Peyer's patch (tissue), 4 donors: ENCODE results near the gene PSRC1.
A peak's percentile ranks its signal among the peaks of the same experiment; 100 is the strongest.

Source experiments
- POLR2A ChIP-seq, 2 donors: fragments of 450-650 bp; IDR thresholded peaks; one replicate each; pipeline ENCODE4 v1.5.1; 2017; ENCODE audit warnings: antibody characterized with exemption in 2 of 2, mild to moderate bottlenecking in 2 of 2, moderate library complexity in 2 of 2
- TF ChIP-seq, protein P1 (sequence below), 6 experiments: fragments of 450-650 bp in 4 of 6; fragments of 200-600 bp in 2 of 6; sonication (generic) in 1 of 6; IDR thresholded peaks; one replicate each; pipeline ENCODE4 v1.5.1; 2017 to 2019; ENCODE audit warnings: antibody characterized with exemption in 6 of 6, mild to moderate bottlenecking in 3 of 6, moderate library complexity in 1 of 6

DNA sequence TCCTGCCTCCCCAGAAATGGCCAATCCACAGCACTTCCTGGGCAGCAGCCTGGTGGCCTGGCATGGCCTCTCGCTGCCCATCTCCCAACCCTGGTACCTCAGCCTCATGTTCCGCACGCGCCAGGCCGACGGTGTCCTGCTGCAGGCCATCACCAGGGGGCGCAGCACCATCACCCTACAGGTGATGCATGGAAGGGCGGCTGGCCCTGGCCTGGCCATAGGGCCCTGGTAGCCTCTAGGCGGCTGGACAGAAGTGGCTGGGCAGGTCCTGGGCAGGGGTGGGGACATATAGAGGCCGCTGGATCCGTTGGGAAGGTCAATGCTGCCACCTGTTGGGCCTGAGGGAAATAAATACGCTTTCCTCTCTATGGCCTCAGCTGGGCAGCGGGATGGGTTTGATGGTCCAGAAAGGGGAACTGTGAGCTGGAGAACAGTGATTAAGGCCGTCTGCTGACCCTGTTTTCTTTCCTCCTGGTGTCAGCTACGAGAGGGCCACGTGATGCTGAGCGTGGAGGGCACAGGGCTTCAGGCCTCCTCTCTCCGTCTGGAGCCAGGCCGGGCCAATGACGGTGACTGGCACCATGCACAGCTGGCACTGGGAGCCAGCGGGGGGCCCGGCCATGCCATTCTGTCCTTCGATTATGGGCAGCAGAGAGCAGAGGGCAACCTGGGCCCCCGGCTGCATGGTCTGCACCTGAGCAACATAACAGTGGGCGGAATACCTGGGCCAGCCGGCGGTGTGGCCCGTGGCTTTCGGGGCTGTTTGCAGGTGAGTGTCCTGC, 19.2 kb downstream of the PSRC1 start:
- TF ChIP-seq, protein P1, sequence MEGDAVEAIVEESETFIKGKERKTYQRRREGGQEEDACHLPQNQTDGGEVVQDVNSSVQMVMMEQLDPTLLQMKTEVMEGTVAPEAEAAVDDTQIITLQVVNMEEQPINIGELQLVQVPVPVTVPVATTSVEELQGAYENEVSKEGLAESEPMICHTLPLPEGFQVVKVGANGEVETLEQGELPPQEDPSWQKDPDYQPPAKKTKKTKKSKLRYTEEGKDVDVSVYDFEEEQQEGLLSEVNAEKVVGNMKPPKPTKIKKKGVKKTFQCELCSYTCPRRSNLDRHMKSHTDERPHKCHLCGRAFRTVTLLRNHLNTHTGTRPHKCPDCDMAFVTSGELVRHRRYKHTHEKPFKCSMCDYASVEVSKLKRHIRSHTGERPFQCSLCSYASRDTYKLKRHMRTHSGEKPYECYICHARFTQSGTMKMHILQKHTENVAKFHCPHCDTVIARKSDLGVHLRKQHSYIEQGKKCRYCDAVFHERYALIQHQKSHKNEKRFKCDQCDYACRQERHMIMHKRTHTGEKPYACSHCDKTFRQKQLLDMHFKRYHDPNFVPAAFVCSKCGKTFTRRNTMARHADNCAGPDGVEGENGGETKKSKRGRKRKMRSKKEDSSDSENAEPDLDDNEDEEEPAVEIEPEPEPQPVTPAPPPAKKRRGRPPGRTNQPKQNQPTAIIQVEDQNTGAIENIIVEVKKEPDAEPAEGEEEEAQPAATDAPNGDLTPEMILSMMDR (IDR thresholded peaks at IDR 0.05), result peak; percentile 80 to 100 (median 92)
- TF ChIP-seq POLR2A (IDR thresholded peaks at IDR 0.05), result no peak
